Posterior cingulate gyrus (tissue), 11 donors: Measurements from ENCODE around the gene ENTREP1.
"Not testable (repeated sequence)": the region's sequence is repeated elsewhere in the genome, so short reads cannot be mapped to it uniquely, and the experiment has no call there.

Experiments
- DNase-seq, 10 donors: peaks; one replicate each; pipeline versions ENCODE4 v3.0.0 to v3.0.0-alpha.2; 2020 to 2021; ENCODE audit warnings: mixed read lengths in 3 of 10
- intact Hi-C: fragments of 100-400 bp; cut with DNase I; formaldehyde crosslinking; loops from one replicate; pipeline ENCODE4 v1.15.1; 2023

The ENTREP1 gene

DNA sequence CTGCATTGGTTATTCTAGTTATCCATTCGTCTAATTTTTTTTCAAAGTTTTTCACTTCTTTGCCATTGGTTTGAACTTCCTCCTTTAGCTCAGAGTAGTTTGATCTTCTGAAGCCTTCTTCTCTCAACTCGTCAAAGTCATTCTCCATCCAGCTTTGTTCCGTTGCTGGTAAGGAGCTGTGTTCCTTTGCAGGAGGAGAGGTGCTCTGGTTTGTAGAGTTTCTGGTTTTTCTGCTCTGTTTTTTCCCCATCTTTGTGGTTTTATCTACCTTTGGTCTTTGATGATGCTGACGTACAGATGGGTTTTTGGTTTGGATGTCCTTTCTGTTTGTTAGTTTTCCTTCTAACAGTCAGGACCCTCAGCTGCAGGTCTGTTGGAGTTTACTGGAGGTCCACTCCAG is 114.6 kb downstream of the ENTREP1 start:
- intact Hi-C loops, DNase-seq: not testable (repeated sequence)

DNA sequence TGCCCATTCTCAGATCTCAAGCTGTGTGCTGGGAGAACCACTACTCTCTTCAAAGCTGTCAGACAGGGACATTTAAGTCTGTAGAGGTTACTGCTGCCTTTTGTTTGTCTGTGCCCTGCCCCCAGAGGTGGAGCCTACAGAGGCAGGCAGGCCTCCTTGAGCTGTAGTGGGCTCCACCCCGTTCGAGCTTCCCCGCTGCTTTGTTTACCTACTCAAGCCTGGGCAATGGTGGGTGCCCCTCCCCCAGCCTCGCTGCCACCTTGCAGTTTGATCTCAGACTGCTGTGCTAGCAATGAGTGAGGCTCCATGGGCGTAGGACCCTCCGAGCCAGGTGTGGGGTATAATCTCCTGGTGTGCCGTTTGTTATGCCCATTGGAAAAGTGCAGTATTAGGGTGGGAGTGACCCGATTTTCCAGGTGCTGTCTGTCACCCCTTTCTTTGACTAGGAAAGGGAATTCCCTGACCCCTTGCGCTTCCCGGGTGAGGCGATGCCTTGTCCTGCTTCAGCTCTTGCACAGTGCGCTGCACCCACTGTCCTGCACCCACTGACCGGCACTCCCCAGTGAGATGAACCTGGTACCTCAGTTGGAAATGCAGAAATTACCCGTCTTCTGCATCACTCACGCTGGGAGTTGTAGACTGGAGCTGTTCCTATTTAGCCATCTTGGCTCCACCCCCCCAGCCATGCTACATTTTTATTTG is 115.4 kb downstream of the ENTREP1 start:
- intact Hi-C loops = not testable (repeated sequence)
- peak in 1 of 10 donors; percentile 54 for DNase-seq
